ENCODE measurements around the gene PAX8. TPM values are rescaled to one million over a fixed set of nuclear protein-coding genes. Genes with fewer than 3 reads are reported as not detected.

Gene PAX8
- total and polyA plus RNA-seq, 2 experiments from 2014 or later = 0.21 to 0.32 TPM

GRCh38 chr2:113232123-113232522, 46.6 kb downstream of the PAX8 start:
- Histone ChIP-seq H3K79me2 (replicated peaks; ENCODE audit: insufficient read depth) (0 out of 2 replicates have a peak, but pooled peaks cover 3% of the 10 kb centered on the region), H3F3A (replicated peaks; ENCODE audit: low read depth) (no peaks in the 10 kb centered on the region), H3K4me3 (no peak overlapping the region), H3K36me3 (ENCODE audit: insufficient read depth) (no peaks in the 10 kb centered on the region), H4K20me1 (replicated peaks; ENCODE audit: insufficient read depth) (no peaks in the 10 kb centered on the region), H3K4me1 (ENCODE audit: insufficient read depth) (no peaks in the 10 kb centered on the region; the same call in 1 of the 2 replicates), H3K9me2 (ENCODE audit: insufficient read depth) (no peaks in the 10 kb centered on the region), H3K4me2 (no peak overlapping the region), H2AFZ (no peak overlapping the region), H3K27ac (ENCODE audit: low read depth) (no peak overlapping the region), H3K27me3 (ENCODE audit: insufficient read depth) (no peaks in the 10 kb centered on the region)
- ATAC-seq = no peak
- DNase-seq (ENCODE audit: low spot score) = no peak
- Mint-ChIP-seq H3K4me3 (no peak overlapping the region), H3K27me3 (ENCODE audit: insufficient read depth, low read depth, poor library complexity) (peaks cover 2% of the 10 kb centered on the region), H3K9me3 (no peaks in the 10 kb centered on the region; the same call in 2 of the 3 replicates), H3K4me1 (peaks cover 4% of the 10 kb centered on the region; the same call in 2 of the 3 replicates), H3K27ac (no peak overlapping the region), H3K36me3 (ENCODE audit: low read depth) (no peaks in the 10 kb centered on the region)
- TF ChIP-seq ZNF462 (CRISPR knock-in tag; IDR thresholded peaks at IDR 0.05) = no peak
- no peak for TF ChIP-seq REST (IDR thresholded peaks at IDR 0.05; ENCODE audit: unreplicated experiment)
- no peak for TF ChIP-seq NANOG (IDR thresholded peaks at IDR 0.05; ENCODE audit: borderline replicate concordance)
- no peak for TF ChIP-seq CREB1 (CRISPR knock-in tag; IDR thresholded peaks at IDR 0.05; ENCODE audit: low read depth)
- no peak for TF ChIP-seq POLR2AphosphoS5 (IDR thresholded peaks at IDR 0.05; ENCODE audit: low read depth)
- TF ChIP-seq CTCF (conservative IDR thresholded peaks at IDR 0.05; ENCODE audit: low read depth in 2 of 2) = no peak
- TF ChIP-seq ETS1 (IDR thresholded peaks at IDR 0.05) = no peak
- no peak for TF ChIP-seq EZH2 (IDR thresholded peaks at IDR 0.05; ENCODE audit: low read depth, unreplicated experiment)
- TF ChIP-seq ZNF114 (CRISPR knock-in tag; IDR thresholded peaks at IDR 0.05) = no peak
- no peak for TF ChIP-seq ZNF331 (CRISPR knock-in tag; IDR thresholded peaks at IDR 0.05; ENCODE audit: low read depth)
- no peak for TF ChIP-seq EZH2phosphoT487 (IDR thresholded peaks at IDR 0.05; ENCODE audit: unreplicated experiment)
- TF ChIP-seq JUNB (IDR thresholded peaks at IDR 0.05; ENCODE audit: unreplicated experiment) = no peak
- no peak for TF ChIP-seq STAT1 (IDR thresholded peaks at IDR 0.05; ENCODE audit: unreplicated experiment)

Measured in GM23338 (cell line).